ENCODE results near the gene ARHGEF16. TPM values are rescaled to one million over a fixed set of nuclear protein-coding genes. Genes with fewer than 3 reads are reported as not detected.

The ARHGEF16 gene
- polyA plus RNA-seq, 1 of the 3 experiments (the other 2 are of a cell fraction) = 0.18 TPM

GRCh38 chr1:3509721-3510120, 55.3 kb downstream of the ARHGEF16 start:
- H3K36me3 ChIP-seq (replicated peaks in 1 of 2; ENCODE audit: control insufficient read depth in 1 of 2, insufficient read depth in 2 of 2, low read length in 1 of 2) = no peaks in the 10 kb centered on the region
- peaks cover under 1 to 11% of the 10 kb centered on the region in 2 experiments; a peak in 1 of 4 replicates for H3K4me1 ChIP-seq (ENCODE audit: control insufficient read depth in 1 of 2, insufficient read depth in 2 of 2, low read depth in 1 of 2, low read length in 1 of 2)
- 60% methylated on average over 3 of the region's 21 CpGs for WGBS (ENCODE audit: low lambda C conversion rate)
- H3K4me3 ChIP-seq (ENCODE audit: low read depth in 2 of 2, low read length in 1 of 2) = no peak overlapping the region
- H3F3A ChIP-seq (replicated peaks; ENCODE audit: insufficient read depth) = no peaks in the 10 kb centered on the region
- no peak overlapping the region for H3K27ac ChIP-seq (ENCODE audit: low read depth in 2 of 2, low read length in 1 of 2)
- no peak overlapping the region for H3K4me2 ChIP-seq
- H3K9me2 ChIP-seq = no peaks in the 10 kb centered on the region
- no peak overlapping the region for H3K9ac ChIP-seq
- no peaks in the 10 kb centered on the region for H3K79me2 ChIP-seq (ENCODE audit: insufficient read depth)
- POLR2A ChIA-PET = no interaction called here
- no peak for DNase-seq
- TF ChIP-seq FOXM1 (IDR thresholded peaks at IDR 0.05; ENCODE audit: low read depth) (no peak), JUND (IDR thresholded peaks at IDR 0.05) (no peak), MEF2A (IDR thresholded peaks at IDR 0.05; ENCODE audit: borderline replicate concordance, low read depth) (no peak), GATA2 (CRISPR knock-in tag; IDR thresholded peaks at IDR 0.05) (no peak), YY1 (IDR thresholded peaks at IDR 0.05; ENCODE audit: low read depth) (no peak), FOSL2 (IDR thresholded peaks at IDR 0.05; ENCODE audit: borderline replicate concordance, low read depth) (no peak), NRF1 (IDR thresholded peaks at IDR 0.05; ENCODE audit: low read depth, low read length) (no peak), FOXJ3 (CRISPR knock-in tag; IDR thresholded peaks at IDR 0.05) (no peak), USF2 (IDR thresholded peaks at IDR 0.05; ENCODE audit: borderline replicate concordance, low read depth, low read length) (no peak), ZBTB33 (IDR thresholded peaks at IDR 0.05; ENCODE audit: borderline replicate concordance, low read depth) (no peak), MXI1 (IDR thresholded peaks at IDR 0.05; ENCODE audit: low read depth, low read length) (no peak), NFIC (IDR thresholded peaks at IDR 0.05; ENCODE audit: borderline replicate concordance) (no peak), RXRA (IDR thresholded peaks at IDR 0.05; ENCODE audit: borderline replicate concordance, low read depth) (no peak), SIN3A (IDR thresholded peaks at IDR 0.05; ENCODE audit: borderline replicate concordance, low read depth, low read length) (no peak), RAD21 (IDR thresholded peaks at IDR 0.05; ENCODE audit: low read length) (no peak), CHD2 (IDR thresholded peaks at IDR 0.05; ENCODE audit: low read length, partially characterized antibody) (no peak), SMC3 (IDR thresholded peaks at IDR 0.05; ENCODE audit: low read depth, low read length) (no peak), TCF12 (IDR thresholded peaks at IDR 0.05) (no peak)
- no peaks in the 10 kb centered on the region for H4K20me1 ChIP-seq (ENCODE audit: insufficient read depth)
- no peak overlapping the region for H2AFZ ChIP-seq (ENCODE audit: low read depth)
- CTCF ChIA-PET = interaction anchor here (0.7 to 4.5 kb wide), 4 partner anchors 9 to 106 kb away, joined by 3 to 18 read pairs (median 4); no protein-coding TSS in a partner anchor
- no peaks in the 10 kb centered on the region for H3K27me3 ChIP-seq (ENCODE audit: insufficient read depth)
- H3K9me3 ChIP-seq = no peaks in the 10 kb centered on the region

Measured in SK-N-SH (cell line).